Endothelial cell of umbilical vein (primary cell): ENCODE measurements around the gene TM7SF2.

Experiments used
- CTCF ChIP-seq, 2 donors: IDR thresholded peaks; 1 replicate in 1 of 2; 2 replicates in 1 of 2; pipeline ENCODE4 v1.5.1; 2011; ENCODE audit warnings: low read length in 2 of 2, mild to moderate bottlenecking in 2 of 2, moderate library complexity in 2 of 2, control low read depth in 1 of 2, inconsistent platforms in 1 of 2, low read depth in 1 of 2; ENCODE audit not compliant: insufficient read depth in 1 of 2; ENCODE audit errors: extremely low read depth in 1 of 2
- EZH2 ChIP-seq: IDR thresholded peaks from 2 replicates; pipeline ENCODE4 v1.6.1; 2012; ENCODE audit warnings: borderline replicate concordance, low read depth, mild to moderate bottlenecking, moderate library complexity, low read length, inconsistent platforms; ENCODE audit not compliant: severe bottlenecking
- FOS ChIP-seq: IDR thresholded peaks from 2 replicates; pipeline ENCODE4 v1.6.1; 2011; ENCODE audit warnings: mild to moderate bottlenecking, low read length, moderate library complexity, borderline replicate concordance; ENCODE audit not compliant: insufficient read depth
- POLR2A ChIP-seq: IDR thresholded peaks from 2 replicates; pipeline ENCODE4 v1.6.1; 2012; ENCODE audit warnings: low read depth, mild to moderate bottlenecking, control low read depth, low read length
- POLR2AphosphoS5 ChIP-seq: IDR thresholded peaks from 2 replicates; pipeline ENCODE4 v1.6.1; 2012; ENCODE audit warnings: low read depth, mild to moderate bottlenecking, control low read depth, low read length, moderate library complexity; ENCODE audit not compliant: insufficient read depth
- TF ChIP-seq, protein P1 (sequence below): IDR thresholded peaks from 2 replicates; pipeline ENCODE4 v1.6.1; 2011; ENCODE audit not compliant: insufficient read depth, insufficient read length

DNA sequence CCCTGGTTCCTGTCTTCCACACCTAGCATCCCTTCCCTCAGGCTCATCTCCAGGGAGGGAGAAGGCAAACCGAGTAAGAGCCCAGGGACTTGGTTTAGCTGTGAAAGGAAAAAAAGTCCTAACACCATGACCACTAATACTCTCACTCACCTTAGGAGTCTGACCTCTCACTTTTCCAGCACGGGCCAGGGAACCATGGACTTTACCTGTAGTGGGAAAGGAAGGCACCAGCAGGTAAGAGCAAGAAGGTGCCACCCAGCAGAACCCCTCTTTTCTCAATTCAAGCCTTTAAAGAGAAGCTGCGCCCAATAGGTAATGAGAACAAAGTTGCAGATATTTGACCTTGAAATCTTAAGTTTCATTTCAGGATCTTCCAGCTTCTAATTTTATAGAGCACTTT is 9.2 kb downstream of the TM7SF2 start:
- TF ChIP-seq CTCF (IDR thresholded peaks at IDR 0.05; ENCODE audit: extremely low read depth in 1 of 2, insufficient read depth in 1 of 2, low read depth in 1 of 2, low read length in 2 of 2) (no peak), POLR2AphosphoS5 (no peak), EZH2 (no peak), POLR2A (no peak), FOS (no peak)
- TF ChIP-seq, protein P1, sequence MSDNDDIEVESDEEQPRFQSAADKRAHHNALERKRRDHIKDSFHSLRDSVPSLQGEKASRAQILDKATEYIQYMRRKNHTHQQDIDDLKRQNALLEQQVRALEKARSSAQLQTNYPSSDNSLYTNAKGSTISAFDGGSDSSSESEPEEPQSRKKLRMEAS, result no peak
